ENCODE measurements around the gene ADAM11. TPM values are rescaled to one million over a fixed set of nuclear protein-coding genes. Genes with fewer than 3 reads are reported as not detected.

The ADAM11 gene
- total and polyA plus RNA-seq, 2 of the 13 experiments (the other 11 are each of a cell fraction or from before 2014, with no cell fraction given), result 0.38 to 0.91 TPM

DNA sequence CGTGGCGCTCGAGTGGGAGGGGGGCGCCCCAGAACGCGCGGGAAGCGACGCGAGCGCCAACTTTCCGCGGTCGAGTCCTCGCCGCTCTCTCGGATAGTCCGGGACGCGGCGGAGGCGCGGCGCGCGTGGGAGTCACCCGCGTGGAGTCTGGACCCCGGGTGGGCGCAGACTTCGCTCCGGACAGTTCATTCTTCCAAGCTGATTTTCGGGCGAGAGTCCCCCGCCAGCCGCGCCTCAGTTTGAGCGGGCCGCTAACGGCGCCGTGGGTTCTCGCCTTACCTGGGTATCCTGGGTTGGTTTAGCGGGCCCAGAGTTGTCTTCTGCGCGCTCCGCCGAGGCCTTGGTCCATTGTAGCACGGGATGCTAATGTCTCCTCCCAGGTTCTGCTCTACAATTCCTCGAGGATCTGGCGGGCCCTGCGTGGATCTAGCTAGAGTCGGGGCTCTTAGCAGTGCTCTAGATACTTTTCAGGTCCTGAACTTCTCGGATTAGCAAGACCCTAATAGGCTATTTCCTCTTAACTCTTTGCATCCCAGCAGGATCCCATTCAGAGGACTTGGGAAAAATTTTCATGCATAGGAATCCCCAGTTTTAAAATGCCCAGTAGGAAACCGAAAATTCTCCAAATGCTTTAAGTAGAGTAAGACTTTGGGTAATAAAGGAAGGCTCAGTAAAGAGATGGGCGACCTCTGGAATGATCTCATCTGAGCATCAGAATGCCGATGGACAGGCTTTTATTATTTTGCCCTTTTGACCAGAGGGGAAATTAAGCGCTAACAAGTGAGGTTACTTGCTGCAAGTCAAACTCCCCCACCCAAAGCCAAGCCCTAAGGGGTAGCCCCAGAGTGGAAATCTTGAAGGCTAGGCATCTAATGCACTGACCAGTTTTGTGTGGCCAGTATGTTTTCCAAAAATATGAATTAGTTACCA is 71.8 kb downstream of the ADAM11 start (continued):
- TF ChIP-seq, protein P1, sequence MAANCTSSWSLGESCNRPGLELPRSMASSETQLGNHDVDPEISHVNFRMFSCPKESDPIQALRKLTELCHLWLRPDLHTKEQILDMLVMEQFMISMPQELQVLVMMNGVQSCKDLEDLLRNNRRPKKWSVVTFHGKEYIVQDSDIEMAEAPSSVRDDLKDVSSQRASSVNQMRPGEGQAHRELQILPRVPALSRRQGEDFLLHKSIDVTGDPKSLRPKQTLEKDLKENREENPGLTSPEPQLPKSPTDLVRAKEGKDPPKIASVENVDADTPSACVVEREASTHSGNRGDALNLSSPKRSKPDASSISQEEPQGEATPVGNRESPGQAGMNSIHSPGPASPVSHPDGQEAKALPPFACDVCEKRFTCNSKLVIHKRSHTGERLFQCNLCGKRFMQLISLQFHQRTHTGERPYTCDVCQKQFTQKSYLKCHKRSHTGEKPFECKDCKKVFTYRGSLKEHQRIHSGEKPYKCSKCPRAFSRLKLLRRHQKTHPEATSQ (CRISPR knock-in tag; IDR thresholded peaks at IDR 0.05; ENCODE audit: borderline replicate concordance), result no peak
- TF ChIP-seq NFE2 (CRISPR knock-in tag; IDR thresholded peaks at IDR 0.05) (no peak), MAF1 (CRISPR knock-in tag; IDR thresholded peaks at IDR 0.05; ENCODE audit: borderline replicate concordance) (no peak), ZBTB7B (CRISPR knock-in tag; IDR thresholded peaks at IDR 0.05) (peak; percentile 33; the same call in 1 of the 2 replicates), RBAK (CRISPR knock-in tag; IDR thresholded peaks at IDR 0.05) (no peak), ARNT2 (CRISPR knock-in tag; IDR thresholded peaks at IDR 0.05; ENCODE audit: low read depth) (0 out of 2 replicates have a peak, but pooled peaks have one; percentile 53), SP5 (CRISPR knock-in tag; IDR thresholded peaks at IDR 0.05; ENCODE audit: borderline replicate concordance, low read depth) (no peak), GABPB1 (CRISPR knock-in tag; IDR thresholded peaks at IDR 0.05) (peak; percentile 26; the same call in 1 of the 2 replicates), HIVEP1 (CRISPR knock-in tag; IDR thresholded peaks at IDR 0.05) (peak; percentile 59; the same call in 1 of the 2 replicates), ZFP82 (CRISPR knock-in tag; IDR thresholded peaks at IDR 0.05; ENCODE audit: borderline replicate concordance) (peak; percentile 47; the same call in 1 of the 2 replicates), ZFYVE20 (CRISPR knock-in tag; IDR thresholded peaks at IDR 0.05; ENCODE audit: borderline replicate concordance, low read depth) (0 out of 2 replicates have a peak, but pooled peaks have one; percentile 1), KDM5B (CRISPR knock-in tag; IDR thresholded peaks at IDR 0.05; ENCODE audit: borderline replicate concordance) (peak; percentile 68; the same call in 1 of the 2 replicates), ARID2 (CRISPR knock-in tag; IDR thresholded peaks at IDR 0.05; ENCODE audit: borderline replicate concordance) (no peak), RXRB (CRISPR knock-in tag; IDR thresholded peaks at IDR 0.05; ENCODE audit: borderline replicate concordance) (no peak), GATAD2A (CRISPR knock-in tag; IDR thresholded peaks at IDR 0.05) (0 out of 2 replicates have a peak, but pooled peaks have one; percentile 22), CC2D1A (CRISPR knock-in tag; IDR thresholded peaks at IDR 0.05) (no peak), SP4 (CRISPR knock-in tag; IDR thresholded peaks at IDR 0.05) (0 out of 2 replicates have a peak, but pooled peaks have one; percentile 31), RBM39 (IDR thresholded peaks at IDR 0.05; ENCODE audit: low read depth, low read length, poor library complexity, severe bottlenecking) (no peak)
- TF ChIP-seq, protein P2, sequence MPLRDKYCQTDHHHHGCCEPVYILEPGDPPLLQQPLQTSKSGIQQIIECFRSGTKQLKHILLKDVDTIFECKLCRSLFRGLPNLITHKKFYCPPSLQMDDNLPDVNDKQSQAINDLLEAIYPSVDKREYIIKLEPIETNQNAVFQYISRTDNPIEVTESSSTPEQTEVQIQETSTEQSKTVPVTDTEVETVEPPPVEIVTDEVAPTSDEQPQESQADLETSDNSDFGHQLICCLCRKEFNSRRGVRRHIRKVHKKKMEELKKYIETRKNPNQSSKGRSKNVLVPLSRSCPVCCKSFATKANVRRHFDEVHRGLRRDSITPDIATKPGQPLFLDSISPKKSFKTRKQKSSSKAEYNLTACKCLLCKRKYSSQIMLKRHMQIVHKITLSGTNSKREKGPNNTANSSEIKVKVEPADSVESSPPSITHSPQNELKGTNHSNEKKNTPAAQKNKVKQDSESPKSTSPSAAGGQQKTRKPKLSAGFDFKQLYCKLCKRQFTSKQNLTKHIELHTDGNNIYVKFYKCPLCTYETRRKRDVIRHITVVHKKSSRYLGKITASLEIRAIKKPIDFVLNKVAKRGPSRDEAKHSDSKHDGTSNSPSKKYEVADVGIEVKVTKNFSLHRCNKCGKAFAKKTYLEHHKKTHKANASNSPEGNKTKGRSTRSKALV (CRISPR knock-in tag; IDR thresholded peaks at IDR 0.05), result peak; percentile 86; the same call in 1 of the 2 replicates
- TF ChIP-seq, protein P3, sequence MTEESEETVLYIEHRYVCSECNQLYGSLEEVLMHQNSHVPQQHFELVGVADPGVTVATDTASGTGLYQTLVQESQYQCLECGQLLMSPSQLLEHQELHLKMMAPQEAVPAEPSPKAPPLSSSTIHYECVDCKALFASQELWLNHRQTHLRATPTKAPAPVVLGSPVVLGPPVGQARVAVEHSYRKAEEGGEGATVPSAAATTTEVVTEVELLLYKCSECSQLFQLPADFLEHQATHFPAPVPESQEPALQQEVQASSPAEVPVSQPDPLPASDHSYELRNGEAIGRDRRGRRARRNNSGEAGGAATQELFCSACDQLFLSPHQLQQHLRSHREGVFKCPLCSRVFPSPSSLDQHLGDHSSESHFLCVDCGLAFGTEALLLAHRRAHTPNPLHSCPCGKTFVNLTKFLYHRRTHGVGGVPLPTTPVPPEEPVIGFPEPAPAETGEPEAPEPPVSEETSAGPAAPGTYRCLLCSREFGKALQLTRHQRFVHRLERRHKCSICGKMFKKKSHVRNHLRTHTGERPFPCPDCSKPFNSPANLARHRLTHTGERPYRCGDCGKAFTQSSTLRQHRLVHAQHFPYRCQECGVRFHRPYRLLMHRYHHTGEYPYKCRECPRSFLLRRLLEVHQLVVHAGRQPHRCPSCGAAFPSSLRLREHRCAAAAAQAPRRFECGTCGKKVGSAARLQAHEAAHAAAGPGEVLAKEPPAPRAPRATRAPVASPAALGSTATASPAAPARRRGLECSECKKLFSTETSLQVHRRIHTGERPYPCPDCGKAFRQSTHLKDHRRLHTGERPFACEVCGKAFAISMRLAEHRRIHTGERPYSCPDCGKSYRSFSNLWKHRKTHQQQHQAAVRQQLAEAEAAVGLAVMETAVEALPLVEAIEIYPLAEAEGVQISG (CRISPR knock-in tag; IDR thresholded peaks at IDR 0.05), result peak; percentile 20; the same call in 1 of the 2 replicates
- TF ChIP-seq, protein P4, sequence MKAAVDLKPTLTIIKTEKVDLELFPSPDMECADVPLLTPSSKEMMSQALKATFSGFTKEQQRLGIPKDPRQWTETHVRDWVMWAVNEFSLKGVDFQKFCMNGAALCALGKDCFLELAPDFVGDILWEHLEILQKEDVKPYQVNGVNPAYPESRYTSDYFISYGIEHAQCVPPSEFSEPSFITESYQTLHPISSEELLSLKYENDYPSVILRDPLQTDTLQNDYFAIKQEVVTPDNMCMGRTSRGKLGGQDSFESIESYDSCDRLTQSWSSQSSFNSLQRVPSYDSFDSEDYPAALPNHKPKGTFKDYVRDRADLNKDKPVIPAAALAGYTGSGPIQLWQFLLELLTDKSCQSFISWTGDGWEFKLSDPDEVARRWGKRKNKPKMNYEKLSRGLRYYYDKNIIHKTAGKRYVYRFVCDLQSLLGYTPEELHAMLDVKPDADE (CRISPR knock-in tag; IDR thresholded peaks at IDR 0.05), result no peak
